ENCODE results near the gene TRIM31. TPM values are rescaled to one million over a fixed set of nuclear protein-coding genes. Genes with fewer than 3 reads are reported as not detected.
"Not testable (repeated sequence)": the region's sequence is repeated elsewhere in the genome, so short reads cannot be mapped to it uniquely, and the experiment has no call there.

Gene TRIM31
- total RNA-seq, 2 donors from 2014 or later = 0.12 TPM; not detected in 1

DNA sequence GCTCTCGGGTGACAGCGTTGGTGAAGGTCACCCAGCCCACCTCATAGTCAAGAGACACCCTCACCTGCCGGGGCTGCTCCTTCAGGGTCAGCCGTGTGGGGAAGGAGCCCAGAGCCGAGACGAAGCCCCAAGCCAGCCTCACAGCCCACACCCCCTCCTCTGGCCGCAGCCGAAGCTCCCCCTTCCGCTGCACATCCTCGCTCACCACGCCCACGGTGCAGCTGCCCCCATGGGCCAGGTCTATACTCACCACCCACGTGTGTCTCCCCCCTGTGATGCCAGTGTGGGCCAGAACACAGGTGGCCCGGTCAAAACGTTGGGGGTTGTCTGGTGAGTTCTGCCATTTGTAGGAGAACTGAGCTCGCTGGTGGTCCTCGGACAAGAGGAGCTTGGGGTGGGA is 41.2 kb upstream of the TRIM31 start:
- ATAC-seq (replicated peaks in 1 of 2) = no peak
- no peaks in the 10 kb centered on the region for H3K9me3 Mint-ChIP-seq

DNA sequence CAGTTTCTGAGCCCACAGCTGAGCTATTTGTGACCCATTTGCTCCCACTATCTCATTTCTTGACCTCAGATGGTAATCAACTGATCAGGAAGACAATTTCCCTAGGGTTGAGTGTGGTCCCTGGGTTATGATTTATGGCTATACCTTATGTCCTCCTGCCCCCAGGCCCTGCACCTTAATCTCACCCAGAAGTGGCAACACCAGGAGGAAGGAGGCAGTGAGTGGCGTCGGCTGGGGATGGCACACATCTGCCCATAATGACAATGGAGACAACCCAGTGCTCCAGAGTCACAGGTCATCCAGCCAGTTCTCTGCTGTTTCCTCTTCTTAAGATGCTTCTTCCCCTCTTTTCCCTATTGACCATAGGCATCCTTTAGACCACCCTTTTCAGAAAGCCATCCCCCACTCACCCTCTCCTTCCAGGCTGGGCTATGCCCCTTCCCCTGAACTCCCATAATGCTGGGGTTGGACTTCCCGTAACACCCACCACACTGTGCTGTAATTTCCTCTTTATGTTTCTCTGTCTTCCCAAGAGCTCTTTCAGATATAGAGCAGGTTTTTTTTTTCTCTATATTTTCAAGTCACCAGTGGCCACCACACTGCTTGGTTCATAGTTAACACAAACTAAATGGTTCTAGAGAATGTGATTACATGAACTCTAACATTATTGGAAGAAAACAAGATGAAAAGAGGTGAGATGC is 40.2 kb upstream of the TRIM31 start:
- DNase-seq = no peak
- peaks cover 33% of the 10 kb centered on the region for H3K27me3 Mint-ChIP-seq (ENCODE audit: low read depth)
- H3K27ac Mint-ChIP-seq = no peak overlapping the region
- H3K4me1 Mint-ChIP-seq (ENCODE audit: low read depth) = peaks cover 10% of the 10 kb centered on the region
- H3K4me3 Mint-ChIP-seq = no peak overlapping the region
- no peak for ATAC-seq (replicated peaks in 1 of 2)
- no peaks in the 10 kb centered on the region for H3K36me3 Mint-ChIP-seq (ENCODE audit: insufficient read depth in 2 of 2)
- no peaks in the 10 kb centered on the region for H3K9me3 Mint-ChIP-seq

More for the DNA sequence above, 41.2 kb upstream of the TRIM31 start:
- Mint-ChIP-seq H3K36me3 (ENCODE audit: insufficient read depth in 2 of 2) (no peaks in the 10 kb centered on the region), H3K27me3 (ENCODE audit: low read depth) (peaks cover 29% of the 10 kb centered on the region), H3K27ac (no peak overlapping the region), H3K4me1 (ENCODE audit: low read depth) (peaks cover 20% of the 10 kb centered on the region), H3K4me3 (no peak overlapping the region)
- no peak for DNase-seq

DNA sequence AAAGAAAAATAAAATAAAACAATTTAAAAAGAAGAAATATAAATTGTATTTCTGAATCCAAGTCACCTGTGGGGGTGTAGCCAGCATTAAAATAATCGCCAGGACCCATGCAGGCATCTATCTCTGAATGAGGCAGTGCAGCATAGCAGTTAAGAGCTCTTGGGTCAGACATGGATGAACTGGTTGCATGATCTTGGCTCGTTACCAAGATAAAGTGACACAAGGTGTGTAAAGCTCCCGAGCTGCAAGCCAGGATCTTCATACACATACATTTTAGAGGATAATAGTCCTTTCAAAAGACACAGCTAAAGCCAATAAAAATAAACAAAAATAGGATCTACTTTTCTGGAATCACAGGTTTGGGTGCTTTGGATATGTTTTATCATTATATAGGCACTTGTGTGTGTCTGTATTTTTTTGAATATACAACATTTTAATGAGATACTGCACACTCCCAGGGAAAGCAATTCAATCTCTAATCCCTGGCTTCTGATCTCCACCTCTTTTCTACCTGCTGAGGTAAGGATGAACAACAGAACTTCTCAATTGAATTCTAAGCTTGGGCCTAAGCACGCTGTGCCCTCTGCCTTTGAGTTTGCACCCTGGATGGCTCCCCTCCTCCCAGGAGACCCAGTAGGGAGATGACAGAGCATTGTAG is 39.3 kb upstream of the TRIM31 start:
- ATAC-seq (replicated peaks in 1 of 2) (no peak), DNase-seq (no peak)
- peaks cover 39% of the 10 kb centered on the region for H3K27me3 Mint-ChIP-seq (ENCODE audit: low read depth)
- peaks cover 8% of the 10 kb centered on the region for H3K4me1 Mint-ChIP-seq (ENCODE audit: low read depth)
- H3K36me3 Mint-ChIP-seq (ENCODE audit: insufficient read depth in 2 of 2) = no peaks in the 10 kb centered on the region
- H3K9me3 Mint-ChIP-seq = no peaks in the 10 kb centered on the region
- no peak overlapping the region for H3K27ac Mint-ChIP-seq
- H3K4me3 Mint-ChIP-seq = no peak overlapping the region

GRCh38 chr6:30151580-30151979 is 38.7 kb upstream of the TRIM31 start:
- Mint-ChIP-seq H3K27ac (no peak overlapping the region), H3K9me3 (no peaks in the 10 kb centered on the region), H3K4me1 (ENCODE audit: low read depth) (peaks cover 8% of the 10 kb centered on the region), H3K27me3 (ENCODE audit: low read depth) (peaks cover 39% of the 10 kb centered on the region), H3K36me3 (ENCODE audit: insufficient read depth in 2 of 2) (no peaks in the 10 kb centered on the region), H3K4me3 (no peak overlapping the region)
- DNase-seq (no peak), ATAC-seq (replicated peaks in 1 of 2) (no peak)

DNA sequence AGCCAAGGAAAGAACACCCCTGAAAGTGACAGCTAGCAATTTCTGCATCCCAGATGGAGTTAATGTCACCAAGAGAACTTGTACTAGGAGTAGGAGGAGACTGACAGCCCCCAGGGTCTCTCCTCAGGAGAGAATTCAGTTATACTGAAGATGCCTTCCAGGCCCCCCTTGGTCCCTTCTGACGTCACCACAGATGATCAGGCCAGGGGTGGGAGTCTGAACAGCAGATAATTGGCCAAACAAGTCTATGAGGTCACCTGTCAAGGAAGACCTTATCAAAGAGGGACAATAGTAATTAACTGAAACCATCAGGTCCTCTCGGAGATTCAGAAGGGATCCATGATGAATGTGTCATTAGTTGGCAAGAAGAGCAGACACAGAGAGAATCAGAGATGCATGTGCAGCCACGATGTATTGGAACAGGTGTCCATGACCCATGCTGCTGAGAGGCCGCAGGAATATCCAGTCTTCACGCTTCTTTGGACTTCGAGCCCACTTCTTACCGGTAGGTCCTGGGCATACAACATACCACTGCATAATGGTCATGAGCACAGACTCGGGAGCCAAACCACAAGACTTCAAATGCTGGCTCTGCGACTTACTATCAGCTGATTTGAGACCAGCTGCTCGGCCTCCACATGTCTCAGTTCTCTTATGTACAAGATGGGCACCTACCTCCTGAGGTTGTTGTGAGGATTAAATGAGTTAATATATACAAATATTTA is 37.9 kb upstream of the TRIM31 start:
- DNase-seq (no peak), ATAC-seq (replicated peaks in 1 of 2) (no peak)
- Mint-ChIP-seq H3K4me3 (no peak overlapping the region), H3K27ac (no peak overlapping the region), H3K9me3 (no peaks in the 10 kb centered on the region), H3K36me3 (ENCODE audit: insufficient read depth in 2 of 2) (no peaks in the 10 kb centered on the region), H3K27me3 (ENCODE audit: low read depth) (peaks cover 34% of the 10 kb centered on the region), H3K4me1 (ENCODE audit: low read depth) (peaks cover 4% of the 10 kb centered on the region)

DNA sequence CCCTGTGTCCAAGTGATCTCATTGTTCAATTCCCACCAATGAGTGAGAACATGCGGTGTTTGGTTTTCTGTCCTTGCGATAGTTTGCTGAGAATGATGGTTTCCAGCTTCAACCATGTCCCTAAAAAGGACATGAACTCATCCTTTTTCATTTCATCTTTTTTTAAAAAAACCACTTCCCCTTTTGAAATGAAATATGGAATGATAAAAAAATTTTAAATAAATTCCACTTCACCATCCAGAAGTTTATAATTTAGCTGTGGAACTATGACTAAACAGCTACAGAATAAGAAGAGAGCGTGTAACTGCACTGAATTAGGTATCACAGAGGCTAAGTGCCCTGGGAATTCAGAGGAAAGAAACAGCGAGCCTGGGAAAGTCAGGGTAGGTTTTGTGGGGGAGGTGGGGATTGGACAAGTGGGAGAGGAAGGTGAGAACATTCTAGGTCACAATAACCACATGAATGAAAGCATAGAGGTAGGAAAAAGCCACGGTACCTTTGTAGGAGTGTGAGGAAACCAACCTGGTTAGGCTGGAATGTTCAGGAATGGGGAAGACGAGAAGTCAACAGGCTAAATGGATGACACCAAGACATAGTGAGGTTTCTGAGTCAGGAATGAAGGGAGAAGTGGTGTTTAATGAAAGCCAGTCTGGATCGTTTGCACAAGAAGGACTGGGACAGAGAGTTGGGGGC is 37.1 kb upstream of the TRIM31 start:
- H3K27me3 Mint-ChIP-seq (ENCODE audit: low read depth) = peaks cover 32% of the 10 kb centered on the region

DNA sequence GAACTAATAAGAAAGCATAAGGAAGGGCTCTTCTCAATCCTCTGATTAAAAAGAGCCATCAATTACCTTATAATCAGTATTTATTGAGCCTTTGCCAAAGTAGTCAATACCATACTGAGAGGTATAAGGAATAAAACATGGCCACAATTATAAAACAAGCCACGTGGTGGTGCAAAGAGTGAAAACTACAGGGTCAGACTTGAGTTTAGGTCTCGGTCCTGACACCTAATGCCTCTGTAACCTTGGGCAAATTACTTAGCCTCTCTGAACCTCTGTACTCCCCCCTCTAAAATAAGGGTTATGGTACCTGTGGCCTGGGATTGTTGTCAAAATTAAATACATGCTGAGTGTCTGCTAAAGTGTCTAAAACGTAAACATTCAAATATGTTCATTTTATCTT is 36.3 kb upstream of the TRIM31 start:
- Mint-ChIP-seq H3K9me3 (no peaks in the 10 kb centered on the region), H3K4me1 (ENCODE audit: low read depth) (peaks cover 4% of the 10 kb centered on the region), H3K27ac (no peak overlapping the region), H3K4me3 (no peak overlapping the region), H3K27me3 (ENCODE audit: low read depth) (peaks cover 34% of the 10 kb centered on the region), H3K36me3 (ENCODE audit: insufficient read depth in 2 of 2) (no peaks in the 10 kb centered on the region)
- no peak for ATAC-seq (replicated peaks in 1 of 2)
- DNase-seq = no peak

More for the DNA sequence above, 37.1 kb upstream of the TRIM31 start:
- Mint-ChIP-seq H3K36me3 (ENCODE audit: insufficient read depth in 2 of 2) (no peaks in the 10 kb centered on the region), H3K4me3 (no peak overlapping the region), H3K27ac (no peak overlapping the region), H3K9me3 (no peaks in the 10 kb centered on the region), H3K4me1 (ENCODE audit: low read depth) (peaks cover 4% of the 10 kb centered on the region)
- ATAC-seq (replicated peaks in 1 of 2) (no peak), DNase-seq (no peak)

GRCh38 chr6:30147096-30147495 is 34.2 kb upstream of the TRIM31 start:
- Mint-ChIP-seq H3K4me1 (ENCODE audit: low read depth) (peaks cover 4% of the 10 kb centered on the region), H3K9me3 (no peaks in the 10 kb centered on the region), H3K27ac (no peak overlapping the region), H3K27me3 (ENCODE audit: low read depth) (peaks cover 50% of the 10 kb centered on the region), H3K36me3 (ENCODE audit: insufficient read depth in 2 of 2) (no peaks in the 10 kb centered on the region), H3K4me3 (no peak overlapping the region)
- DNase-seq (no peak), ATAC-seq (replicated peaks in 1 of 2) (peak; percentile 33 to 41)

- ATAC-seq (replicated peaks in 1 of 2) = no peak
- no peak overlapping the region for H3K27ac Mint-ChIP-seq
- H3K4me1 Mint-ChIP-seq (ENCODE audit: low read depth) = no peaks in the 10 kb centered on the region
- H3K36me3 Mint-ChIP-seq (ENCODE audit: insufficient read depth in 2 of 2) = no peaks in the 10 kb centered on the region
- DNase-seq = no peak
- H3K9me3 Mint-ChIP-seq = no peaks in the 10 kb centered on the region
- H3K4me3 Mint-ChIP-seq = no peak overlapping the region
- H3K27me3 Mint-ChIP-seq (ENCODE audit: low read depth) = peaks cover 61% of the 10 kb centered on the region
Observed at GRCh38 chr6:30145818-30146217, 32.9 kb upstream of the TRIM31 start.

DNA sequence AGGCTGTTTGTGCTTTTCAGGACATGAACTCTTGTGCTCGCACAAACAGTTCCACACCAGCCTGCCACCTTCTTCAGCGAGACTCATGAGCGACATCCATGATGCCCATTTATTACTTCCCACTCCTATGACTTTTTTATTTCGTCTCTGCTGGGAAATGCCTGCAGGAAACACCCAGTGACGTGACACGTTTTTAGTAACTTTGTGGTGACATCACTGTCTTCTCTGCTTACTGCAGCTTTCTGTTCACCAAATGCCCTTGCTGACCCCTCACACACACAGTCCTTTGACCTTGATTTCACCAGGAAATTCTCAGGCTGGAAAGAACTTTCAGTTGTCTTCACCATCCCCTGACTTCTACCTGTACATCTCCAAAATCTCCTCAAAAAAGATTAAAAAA is 31.9 kb upstream of the TRIM31 start:
- DNase-seq (no peak), ATAC-seq (replicated peaks in 1 of 2) (no peak)
- Mint-ChIP-seq H3K4me1 (ENCODE audit: low read depth) (no peaks in the 10 kb centered on the region), H3K27me3 (ENCODE audit: low read depth) (peaks cover 61% of the 10 kb centered on the region), H3K9me3 (no peaks in the 10 kb centered on the region), H3K36me3 (ENCODE audit: insufficient read depth in 2 of 2) (no peaks in the 10 kb centered on the region), H3K27ac (no peak overlapping the region), H3K4me3 (no peak overlapping the region)

- no peak overlapping the region for H3K27ac Mint-ChIP-seq
- no peak for DNase-seq
- no peak for ATAC-seq (replicated peaks in 1 of 2)
- H3K4me1 Mint-ChIP-seq (ENCODE audit: low read depth) = no peaks in the 10 kb centered on the region
- H3K27me3 Mint-ChIP-seq (ENCODE audit: low read depth) = peaks cover 67% of the 10 kb centered on the region
- H3K36me3 Mint-ChIP-seq (ENCODE audit: insufficient read depth in 2 of 2) = no peaks in the 10 kb centered on the region
- no peaks in the 10 kb centered on the region for H3K9me3 Mint-ChIP-seq
- no peak overlapping the region for H3K4me3 Mint-ChIP-seq
Observed at GRCh38 chr6:30143780-30144179, 30.9 kb upstream of the TRIM31 start.

DNA sequence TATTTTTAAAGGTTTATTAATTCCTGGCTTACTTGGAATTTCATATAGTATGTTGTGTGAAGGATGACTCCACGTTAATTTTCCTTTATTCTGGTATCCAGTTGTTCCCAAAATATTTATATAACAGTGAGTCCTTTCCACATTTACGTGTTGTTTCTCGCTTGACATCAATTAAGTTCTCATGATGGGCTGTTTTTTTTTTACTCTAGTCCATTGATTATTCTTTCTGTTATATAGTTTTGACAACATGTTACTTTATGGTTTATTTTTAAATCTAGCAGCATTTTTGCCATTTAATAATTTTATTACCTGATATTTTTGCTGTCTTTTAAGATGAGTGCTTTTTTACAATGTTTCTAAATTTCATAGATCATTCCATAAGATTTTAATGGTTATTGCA is 29.8 kb upstream of the TRIM31 start:
- ATAC-seq (replicated peaks in 1 of 2) = no peak
- Mint-ChIP-seq H3K4me3 (no peak overlapping the region), H3K27me3 (ENCODE audit: low read depth) (peaks cover 70% of the 10 kb centered on the region), H3K36me3 (ENCODE audit: insufficient read depth in 2 of 2) (no peaks in the 10 kb centered on the region), H3K9me3 (no peaks in the 10 kb centered on the region), H3K4me1 (ENCODE audit: low read depth) (no peaks in the 10 kb centered on the region), H3K27ac (no peak overlapping the region)
- no peak for DNase-seq

- not testable (repeated sequence) for DNase-seq; H3K36me3 Mint-ChIP-seq (ENCODE audit: insufficient read depth in 2 of 2); H3K9me3 Mint-ChIP-seq; H3K27ac Mint-ChIP-seq; H3K4me1 Mint-ChIP-seq (ENCODE audit: low read depth); H3K4me3 Mint-ChIP-seq; ATAC-seq (replicated peaks in 1 of 2)
- peaks cover 67% of the 10 kb centered on the region for H3K27me3 Mint-ChIP-seq (ENCODE audit: low read depth)
Observed at GRCh38 chr6:30140240-30140639, 27.4 kb upstream of the TRIM31 start.
